Measurements from ENCODE around the gene MPIG6B. TPM values are rescaled to one million over a fixed set of nuclear protein-coding genes. Genes with fewer than 3 reads are reported as not detected.

The MPIG6B gene
- total and polyA plus RNA-seq, 7 donors: 0.13 TPM; not detected in 6

DNA sequence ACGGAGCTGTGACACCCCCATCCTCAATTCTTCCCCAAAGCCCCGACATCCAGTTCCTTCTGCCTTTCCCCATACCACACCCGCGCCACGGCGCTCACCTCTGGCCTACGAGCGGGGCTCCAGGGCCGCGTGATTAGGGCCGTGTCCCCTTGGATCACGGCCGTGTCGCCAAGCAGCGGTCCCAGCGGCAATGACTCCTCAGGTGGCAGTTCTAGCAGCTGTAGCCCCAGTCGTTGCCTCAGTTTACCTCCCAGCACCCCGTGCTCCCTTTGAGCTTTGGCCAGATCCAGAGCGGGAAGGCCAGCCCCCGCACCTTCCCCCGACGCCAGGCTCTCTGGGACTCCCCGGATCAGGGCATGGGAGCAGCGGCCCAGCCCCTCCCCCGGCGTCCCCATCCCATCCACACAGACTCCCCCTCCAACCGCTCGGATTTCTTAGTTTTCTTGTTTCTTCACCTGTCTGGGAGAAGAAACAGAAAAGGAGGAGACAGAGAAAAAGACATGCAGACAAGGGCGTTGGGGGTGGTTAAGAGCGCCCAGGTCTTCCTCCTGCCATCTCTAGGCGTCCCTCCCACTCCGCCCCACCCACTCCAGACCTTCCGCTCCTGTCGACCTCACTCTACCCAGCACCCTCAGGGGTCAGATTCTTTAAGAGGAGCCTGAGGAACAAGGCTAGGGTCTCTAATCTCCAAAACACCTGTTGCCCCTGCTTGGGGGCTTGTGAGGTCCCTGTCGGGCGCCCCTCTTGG lies 5.8 kb downstream of the MPIG6B start, which contains the start of gene DDAH2:
TSS of gene DDAH2 (minus strand) at position 533 of the 748 bp plus-strand sequence. CDS start at position 395, 138 bp downstream.
- peaks cover 0 to 33% (median 27%) of the 10 kb centered on the region in 4 donors for H3K4me1 ChIP-seq
- peak within 1 kb of the TSS; percentile 96 to 99 (median 98) for H3K27ac ChIP-seq
- no peaks in the 10 kb centered on the region for H3K27me3 ChIP-seq
- no peaks in the 10 kb centered on the region for H3K9me3 ChIP-seq
- intact Hi-C loops (cut with DNase I): loop anchor here (1.0 to 5.0 kb wide), 3 partner anchors 26 to 102 kb away; partner anchors contain the start of genes ABHD16A and LY6G5C
- peak within 1 kb of the TSS; percentile 78 to 95 (median 84) for H3K4me3 ChIP-seq
- WGBS, 2 donors: 23 to 27% methylated on average over 36 of the region's 36 CpGs
- DNase-seq: no peak
- TF ChIP-seq POLR2AphosphoS5 (IDR thresholded peaks at IDR 0.05): no peak
- TF ChIP-seq, protein P1, sequence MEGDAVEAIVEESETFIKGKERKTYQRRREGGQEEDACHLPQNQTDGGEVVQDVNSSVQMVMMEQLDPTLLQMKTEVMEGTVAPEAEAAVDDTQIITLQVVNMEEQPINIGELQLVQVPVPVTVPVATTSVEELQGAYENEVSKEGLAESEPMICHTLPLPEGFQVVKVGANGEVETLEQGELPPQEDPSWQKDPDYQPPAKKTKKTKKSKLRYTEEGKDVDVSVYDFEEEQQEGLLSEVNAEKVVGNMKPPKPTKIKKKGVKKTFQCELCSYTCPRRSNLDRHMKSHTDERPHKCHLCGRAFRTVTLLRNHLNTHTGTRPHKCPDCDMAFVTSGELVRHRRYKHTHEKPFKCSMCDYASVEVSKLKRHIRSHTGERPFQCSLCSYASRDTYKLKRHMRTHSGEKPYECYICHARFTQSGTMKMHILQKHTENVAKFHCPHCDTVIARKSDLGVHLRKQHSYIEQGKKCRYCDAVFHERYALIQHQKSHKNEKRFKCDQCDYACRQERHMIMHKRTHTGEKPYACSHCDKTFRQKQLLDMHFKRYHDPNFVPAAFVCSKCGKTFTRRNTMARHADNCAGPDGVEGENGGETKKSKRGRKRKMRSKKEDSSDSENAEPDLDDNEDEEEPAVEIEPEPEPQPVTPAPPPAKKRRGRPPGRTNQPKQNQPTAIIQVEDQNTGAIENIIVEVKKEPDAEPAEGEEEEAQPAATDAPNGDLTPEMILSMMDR (IDR thresholded peaks at IDR 0.05): peak in 2 of 4 experiments; percentile 41 to 57
- peaks cover 32 to 56% (median 43%) of the 10 kb centered on the region in 4 donors for H3K36me3 ChIP-seq

DNA sequence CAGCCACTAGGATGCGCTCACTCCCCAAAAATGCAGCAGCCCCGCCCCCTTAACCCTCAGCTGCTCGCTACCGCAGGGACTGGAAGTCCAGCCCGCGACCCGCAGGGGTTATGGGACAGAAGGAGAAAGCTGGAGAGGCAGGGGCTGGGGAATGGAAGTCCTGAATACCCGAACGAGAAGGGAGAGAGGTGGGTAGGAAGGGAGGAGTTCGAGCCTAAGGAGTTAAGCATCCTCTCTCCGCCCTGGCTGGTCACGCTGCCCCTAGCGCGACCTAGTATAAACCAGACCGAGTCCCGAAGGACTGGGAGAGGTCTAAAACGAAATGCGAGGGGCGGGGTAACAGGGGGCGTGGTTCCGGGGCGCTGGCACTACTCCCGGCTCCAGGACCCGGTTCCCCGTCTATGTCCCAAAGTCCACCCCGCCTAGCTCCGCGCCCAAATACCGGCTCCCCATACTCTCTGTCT lies 6.4 kb downstream of the MPIG6B start:
- peaks cover 32 to 59% (median 43%) of the 10 kb centered on the region in 4 donors for H3K36me3 ChIP-seq
- no peaks in the 10 kb centered on the region for H3K9me3 ChIP-seq
- DNase-seq: peak; percentile 97
- TF ChIP-seq POLR2A (IDR thresholded peaks at IDR 0.05) (peak; percentile 23 to 29), EP300 (IDR thresholded peaks at IDR 0.05) (no peak), POLR2AphosphoS5 (IDR thresholded peaks at IDR 0.05) (peak; percentile 70 to 87 (median 72))
- TF ChIP-seq, protein P1 (IDR thresholded peaks at IDR 0.05): peak in 1 of 4 experiments; percentile 25
- WGBS, 2 donors: 0 to 1% methylated on average over 29 of the region's 29 CpGs
- H3K27ac ChIP-seq: peak overlapping the region; percentile 96 to 99 (median 98)
- H3K4me3 ChIP-seq: peak overlapping the region; percentile 78 to 95 (median 84)
- no peaks in the 10 kb centered on the region for H3K27me3 ChIP-seq
- H3K4me1 ChIP-seq: peaks cover 0 to 39% (median 33%) of the 10 kb centered on the region in 4 donors
- intact Hi-C loops (cut with DNase I): loop anchor here (2.0 to 5.0 kb wide), 2 partner anchors 47 to 101 kb away; partner anchors contain the start of gene LY6G5C

DNA sequence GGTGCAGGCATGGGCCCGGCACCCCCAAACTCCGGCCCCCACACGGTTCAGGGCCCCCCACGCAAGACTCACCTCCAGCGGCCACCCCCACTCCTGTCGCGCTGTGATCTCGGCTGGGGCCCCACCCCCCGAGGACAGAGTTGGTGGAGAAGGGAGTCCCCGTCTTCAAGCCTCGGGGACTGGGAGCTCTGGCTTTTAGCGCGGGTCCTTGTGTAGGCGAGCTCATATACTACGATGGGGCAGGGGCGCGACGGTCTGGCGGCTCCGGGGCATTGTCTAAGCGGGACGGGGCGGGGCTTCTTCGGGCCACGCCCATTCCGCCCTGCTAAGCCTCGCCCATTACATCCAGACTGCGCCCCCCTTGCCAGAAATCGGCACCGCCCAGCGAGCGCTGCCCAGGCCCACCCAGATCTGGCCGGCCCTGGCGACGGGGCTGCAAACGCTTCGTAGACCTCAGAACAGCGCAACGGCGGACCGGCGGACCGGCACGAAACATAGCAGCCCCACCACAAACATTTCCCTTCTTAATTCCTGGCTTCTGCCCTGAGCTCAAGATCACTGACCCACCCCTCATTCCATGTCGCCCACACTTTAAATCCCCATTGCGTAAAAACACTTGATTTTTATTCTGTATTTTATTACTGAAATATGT lies 6.9 kb downstream of the MPIG6B start:
- intact Hi-C loops (cut with DNase I): loop anchor here (2.0 to 5.0 kb wide), 2 partner anchors 48 to 101 kb away; partner anchors contain the start of gene LY6G5C
- Histone ChIP-seq H3K9me3 (no peaks in the 10 kb centered on the region), H3K36me3 (peaks cover 32 to 59% (median 43%) of the 10 kb centered on the region in 4 donors), H3K27me3 (no peaks in the 10 kb centered on the region), H3K4me1 (peaks cover 0 to 45% (median 38%) of the 10 kb centered on the region in 4 donors), H3K4me3 (peak overlapping the region; percentile 78 to 95 (median 84)), H3K27ac (peak overlapping the region; percentile 96 to 99 (median 98))
- peak; percentile 97 for DNase-seq
- TF ChIP-seq POLR2AphosphoS5 (IDR thresholded peaks at IDR 0.05): peak; percentile 76 to 89 (median 78)
- TF ChIP-seq, protein P1 (IDR thresholded peaks at IDR 0.05): no peak
- no peak for TF ChIP-seq EP300 (IDR thresholded peaks at IDR 0.05)
- peak; percentile 5 to 25 for TF ChIP-seq POLR2A (IDR thresholded peaks at IDR 0.05)
- WGBS, 2 donors: 2 to 3% methylated on average over 46 of the region's 46 CpGs

DNA sequence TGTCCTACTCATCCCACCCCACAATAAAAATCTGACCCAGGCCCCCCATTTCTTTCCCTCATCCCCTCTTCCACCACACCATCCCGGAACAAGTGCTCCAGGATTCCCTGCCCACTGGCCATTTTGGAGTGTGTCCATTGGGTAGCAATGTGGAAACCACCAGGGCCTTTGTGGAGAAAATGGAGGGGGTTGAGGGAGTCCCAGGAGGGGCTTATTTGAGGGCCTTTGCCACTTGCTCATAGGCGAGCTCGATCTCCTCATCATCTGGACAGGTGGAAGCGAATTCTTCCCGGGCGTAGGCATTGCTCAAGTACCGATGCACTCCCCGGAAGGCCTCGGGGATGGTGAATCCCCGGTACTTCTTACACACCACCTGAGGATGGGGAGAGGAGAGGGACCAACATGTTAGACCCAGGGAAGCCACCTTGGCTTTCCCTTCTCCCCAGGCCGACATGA lies 7.5 kb downstream of the MPIG6B start:
- H3K9me3 ChIP-seq: no peaks in the 10 kb centered on the region
- intact Hi-C loops (cut with DNase I): no loop called here
- 73 to 90% methylated on average over 11 of the region's 11 CpGs for WGBS, 2 donors
- peaks cover 32 to 56% (median 43%) of the 10 kb centered on the region in 4 donors for H3K36me3 ChIP-seq
- TF ChIP-seq POLR2AphosphoS5 (IDR thresholded peaks at IDR 0.05) (no peak), EP300 (IDR thresholded peaks at IDR 0.05) (no peak), POLR2A (IDR thresholded peaks at IDR 0.05) (no peak)
- TF ChIP-seq, protein P1 (IDR thresholded peaks at IDR 0.05): no peak
- peak overlapping the region in 2 of 4 donors; percentile 78 to 82 for H3K4me3 ChIP-seq
- H3K27me3 ChIP-seq: no peaks in the 10 kb centered on the region
- no peak for DNase-seq
- H3K4me1 ChIP-seq: peaks cover 0 to 47% (median 39%) of the 10 kb centered on the region in 4 donors
- H3K27ac ChIP-seq: peak overlapping the region; percentile 96 to 99 (median 98)

All from sigmoid colon (tissue), 7 donors.